GM18867 (cell line): ENCODE measurements around the gene MRPS10.

Source experiments
- ATAC-seq: cut with Tn5 transposase; IDR thresholded peaks from one replicate; pipeline ENCODE4 v1.9.1; 2021; ENCODE audit warnings: mild to moderate bottlenecking, moderate library complexity; ENCODE audit not compliant: unreplicated experiment

The MRPS10 gene

GRCh38 chr6:42217519-42218367, at the start of gene MRPS10:
MRPS10 (minus strand) TSS chr6:42217861; CDS start chr6:42217849, 12 bp downstream.
- ATAC-seq, result peak; percentile 95

- ATAC-seq, result no peak
These were observed 48.9 kb upstream of the MRPS10 start for GRCh38 chr6:42266538-42266937.

- ATAC-seq, result no peak
These were observed 47.3 kb upstream of the MRPS10 start for GRCh38 chr6:42264852-42265390.

GRCh38 chr6:42264162-42264851, 46.6 kb upstream of the MRPS10 start:
- ATAC-seq, result no peak

- ATAC-seq, result no peak
These were observed 45.6 kb upstream of the MRPS10 start for GRCh38 chr6:42263165-42263728.

GRCh38 chr6:42260972-42261371, 43.3 kb upstream of the MRPS10 start:
- no peak for ATAC-seq

GRCh38 chr6:42260396-42260888, 42.8 kb upstream of the MRPS10 start:
- ATAC-seq, result no peak

GRCh38 chr6:42259841-42260395, 42.3 kb upstream of the MRPS10 start:
- ATAC-seq, result no peak

- no peak for ATAC-seq
These were observed 41.6 kb upstream of the MRPS10 start for GRCh38 chr6:42259286-42259685.

GRCh38 chr6:42257614-42258013, 40.0 kb upstream of the MRPS10 start:
- no peak for ATAC-seq

- no peak for ATAC-seq
These were observed 39.4 kb upstream of the MRPS10 start for GRCh38 chr6:42257063-42257462.

- no peak for ATAC-seq
These were observed 37.4 kb upstream of the MRPS10 start for GRCh38 chr6:42255050-42255449.

- no peak for ATAC-seq
These were observed 36.8 kb upstream of the MRPS10 start for GRCh38 chr6:42254505-42254904.

- ATAC-seq, result no peak
These were observed 34.4 kb upstream of the MRPS10 start for GRCh38 chr6:42251911-42252637.

GRCh38 chr6:42251500-42251899, 33.8 kb upstream of the MRPS10 start:
- no peak for ATAC-seq

GRCh38 chr6:42250274-42250931, 32.7 kb upstream of the MRPS10 start:
- ATAC-seq, result no peak

- no peak for ATAC-seq
These were observed 31.6 kb upstream of the MRPS10 start for GRCh38 chr6:42249279-42249678.

GRCh38 chr6:42243046-42243445, 25.4 kb upstream of the MRPS10 start:
- no peak for ATAC-seq

GRCh38 chr6:42241915-42242314, 24.3 kb upstream of the MRPS10 start:
- no peak for ATAC-seq
